Liver (tissue), 3 donors: ENCODE results near the gene TMEM232.

Source experiments
- ATF3 ChIP-seq: IDR thresholded peaks from 2 replicates; pipeline ENCODE4 v1.6.1; 2016; ENCODE audit warnings: antibody characterized with exemption
- CTCF ChIP-seq: fragments of 150-350 bp; IDR thresholded peaks from 2 replicates; pipeline ENCODE4 v1.5.1; 2017; ENCODE audit warnings: improper control_type of control experiment, low read depth, low read length; ENCODE audit not compliant: missing input control
- EGR1 ChIP-seq, 2 donors: IDR thresholded peaks; 2 replicates each; pipeline ENCODE4 v1.6.1; 2016 to 2018; ENCODE audit warnings: antibody characterized with exemption in 2 of 2, low read depth in 2 of 2
- GABPA ChIP-seq, 2 donors: IDR thresholded peaks in 1 of 2; conservative IDR thresholded peaks in 1 of 2; 2 replicates each; pipeline ENCODE4 v1.6.1; 2016; ENCODE audit warnings: antibody characterized with exemption in 2 of 2, mild to moderate bottlenecking in 1 of 2, moderate library complexity in 1 of 2
- MAX ChIP-seq: IDR thresholded peaks from 2 replicates; pipeline ENCODE4 v1.6.1; 2016; ENCODE audit warnings: antibody characterized with exemption
- RAD21 ChIP-seq, 2 donors: IDR thresholded peaks; 2 replicates each; pipeline ENCODE4 v1.6.1; 2016; ENCODE audit warnings: antibody characterized with exemption in 2 of 2, mild to moderate bottlenecking in 2 of 2
- REST ChIP-seq: IDR thresholded peaks from 2 replicates; pipeline ENCODE4 v1.6.1; 2016; ENCODE audit warnings: antibody characterized with exemption, mild to moderate bottlenecking
- RXRA ChIP-seq, 2 donors: IDR thresholded peaks; 2 replicates each; pipeline ENCODE4 v1.6.1; 2017 to 2018; ENCODE audit warnings: antibody characterized with exemption in 2 of 2, mild to moderate bottlenecking in 1 of 2
- SP1 ChIP-seq: IDR thresholded peaks from 2 replicates; pipeline ENCODE4 v1.6.1; 2018; ENCODE audit warnings: antibody characterized with exemption, mild to moderate bottlenecking
- TAF1 ChIP-seq: conservative IDR thresholded peaks from 2 replicates; pipeline ENCODE4 v1.6.1; 2016; ENCODE audit warnings: antibody characterized with exemption, mild to moderate bottlenecking
- YY1 ChIP-seq: IDR thresholded peaks from 2 replicates; pipeline ENCODE4 v1.6.1; 2016; ENCODE audit warnings: antibody characterized with exemption, mild to moderate bottlenecking
- ZBTB33 ChIP-seq: IDR thresholded peaks from 2 replicates; pipeline ENCODE4 v1.6.1; 2016; ENCODE audit warnings: antibody characterized with exemption
- donor health status: healthy.
- donor health status: healthy.

- TF ChIP-seq CTCF (no peak), GABPA (IDR thresholded peaks at IDR 0.05 in 1 of 2, conservative IDR thresholded peaks at IDR 0.05 in 1 of 2) (no peak), ATF3 (no peak), EGR1 (IDR thresholded peaks at IDR 0.05; ENCODE audit: low read depth in 2 of 2) (no peak), TAF1 (no peak), SP1 (no peak), RAD21 (IDR thresholded peaks at IDR 0.05) (no peak), ZBTB33 (no peak), RXRA (IDR thresholded peaks at IDR 0.05) (no peak), MAX (no peak), REST (no peak), YY1 (no peak)
These were observed 316.9 kb downstream of the TMEM232 start for GRCh38 chr5:110409571-110409970.
